Activated CD8-positive, alpha-beta memory T cell treated with anti-CD3 and anti-CD28 coated beads, Interleukin-2, amount 50 U/mL, for 1 hour (primary cell): ENCODE measurements around the gene AHNAK.

ENCODE experiments used
- DNase-seq: peaks from one replicate; pipeline ENCODE4 v3.0.0-alpha.2; 2020; ENCODE audit errors: extremely low read depth

The AHNAK gene

DNA sequence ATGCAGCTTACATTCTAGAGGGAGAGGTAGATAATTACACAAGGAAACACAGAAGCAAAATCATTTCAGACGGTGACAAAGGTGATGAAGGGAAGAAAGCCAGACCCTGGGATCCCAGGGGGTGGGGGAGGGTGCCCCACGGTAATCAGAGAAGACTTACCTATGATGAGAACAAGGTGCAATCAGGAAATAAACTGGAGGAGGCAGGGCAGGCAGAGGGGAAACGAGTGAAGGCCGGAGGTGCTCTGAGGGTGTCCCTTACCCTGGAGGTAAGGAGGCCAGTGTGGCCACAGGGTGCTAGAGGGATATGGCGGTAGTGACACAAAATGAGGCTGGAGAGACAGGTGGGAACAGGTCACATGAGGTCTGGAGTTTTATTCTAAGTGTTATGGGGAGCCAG lies 141.7 kb downstream of the AHNAK start:
- DNase-seq, result no peak

DNA sequence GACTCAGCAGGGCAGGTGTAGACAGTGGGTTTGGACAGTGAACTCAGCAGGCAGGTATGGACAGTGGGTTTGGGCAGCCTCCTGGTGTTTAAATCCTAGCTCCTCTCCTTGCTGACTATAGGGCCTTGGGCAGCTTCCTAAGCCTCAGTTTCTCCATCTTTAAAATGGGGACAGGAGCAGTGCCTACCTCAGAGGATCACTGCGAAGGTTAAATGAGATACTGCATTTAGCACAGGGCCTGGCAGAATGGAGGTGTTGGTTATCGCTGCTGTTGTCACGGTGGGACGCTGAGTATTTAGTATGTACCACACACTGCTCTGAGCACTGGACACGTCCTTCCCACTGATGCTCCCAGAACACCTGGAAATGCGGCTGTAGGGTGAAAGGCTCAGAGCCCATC lies 142.2 kb downstream of the AHNAK start:
- DNase-seq, result no peak

DNA sequence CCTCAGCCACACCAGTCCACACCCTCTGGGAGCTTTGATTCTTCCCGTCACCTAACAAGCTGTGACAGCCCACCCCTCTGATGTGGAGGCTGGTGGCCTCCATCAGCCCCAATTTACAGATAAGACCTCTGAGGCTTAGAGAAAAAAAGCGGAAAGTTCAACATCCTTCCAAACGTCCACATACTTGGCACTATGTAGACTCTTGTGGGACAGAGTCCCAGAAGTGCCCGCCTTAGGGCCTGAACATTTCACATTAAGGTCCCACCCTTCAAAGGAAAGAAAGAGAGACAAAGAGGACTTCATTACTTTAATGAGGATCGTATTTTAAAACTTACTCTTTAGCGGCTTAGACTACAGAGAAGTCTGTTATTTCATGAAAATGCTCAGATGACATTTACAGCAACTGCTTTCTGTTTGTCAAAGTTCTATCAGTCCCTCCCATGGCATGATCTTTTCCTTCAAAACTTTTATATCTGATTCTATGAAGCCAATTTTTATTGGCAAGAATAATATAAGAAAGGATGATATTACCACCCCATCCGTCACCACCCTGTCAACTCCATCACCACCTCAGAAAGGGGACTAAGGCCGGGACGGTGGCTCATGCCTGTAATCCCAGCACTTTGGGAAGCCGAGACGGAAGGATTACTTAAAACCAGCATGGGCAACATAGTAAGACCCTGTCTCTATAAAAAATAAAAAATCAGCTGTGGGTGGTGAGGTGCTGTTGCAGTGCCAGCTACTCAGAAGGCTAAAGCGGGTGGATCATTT lies 143.5 kb downstream of the AHNAK start:
- no peak for DNase-seq

DNA sequence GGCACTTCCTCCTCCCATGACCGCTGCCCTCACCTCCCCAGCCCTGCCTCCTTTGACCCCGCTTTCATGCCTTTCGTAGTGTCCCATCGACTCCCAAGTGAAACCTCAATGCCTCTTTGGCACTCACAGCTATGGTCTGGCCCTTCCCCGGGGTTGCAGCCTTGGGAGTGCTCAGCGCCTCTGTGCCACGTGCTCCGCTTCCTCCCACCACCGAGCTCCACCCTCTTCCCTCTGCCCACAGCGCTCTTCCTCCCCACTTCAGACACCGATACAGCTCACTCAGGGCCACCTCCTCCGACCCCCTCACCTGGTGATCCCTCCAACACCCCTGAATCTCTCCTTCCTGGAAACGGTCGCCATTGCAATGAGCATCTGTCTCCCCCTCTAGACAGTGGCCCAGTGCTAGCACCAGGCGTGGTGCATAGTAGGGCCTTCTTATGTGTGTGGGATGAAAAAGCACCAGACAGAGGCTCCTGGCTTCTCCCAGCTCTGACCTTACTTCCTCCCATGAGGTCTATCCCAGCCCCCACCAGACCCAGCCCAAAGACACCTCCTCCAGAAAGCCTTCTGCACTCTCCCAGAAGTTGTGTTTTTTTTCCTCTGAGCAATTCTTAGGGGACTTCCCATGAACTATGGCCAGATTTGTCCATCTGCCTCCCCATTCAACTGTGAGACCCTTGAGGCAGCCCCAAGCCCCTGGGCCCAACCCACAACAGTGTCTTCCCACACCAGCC lies 144.2 kb downstream of the AHNAK start:
- no peak for DNase-seq

DNA sequence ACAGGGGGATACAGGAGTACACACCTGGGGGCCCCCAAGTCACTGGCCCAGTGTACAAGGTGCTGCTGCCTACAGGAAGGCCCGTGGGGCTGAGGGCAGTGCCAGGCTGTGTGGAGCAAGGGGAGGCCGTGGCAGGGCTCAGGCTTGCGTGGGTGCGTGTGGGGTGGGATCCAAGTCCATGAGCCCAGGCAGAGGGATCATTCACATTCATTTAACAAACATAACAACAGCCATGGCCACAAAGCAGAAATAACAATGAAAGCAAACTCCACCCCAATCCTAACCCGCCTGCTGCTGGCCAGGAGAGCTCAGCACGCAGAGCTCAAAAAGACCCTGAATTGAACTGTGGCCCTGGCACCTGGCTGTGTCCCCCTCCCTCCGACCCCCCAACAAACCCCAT lies 144.8 kb downstream of the AHNAK start:
- DNase-seq, result no peak

DNA sequence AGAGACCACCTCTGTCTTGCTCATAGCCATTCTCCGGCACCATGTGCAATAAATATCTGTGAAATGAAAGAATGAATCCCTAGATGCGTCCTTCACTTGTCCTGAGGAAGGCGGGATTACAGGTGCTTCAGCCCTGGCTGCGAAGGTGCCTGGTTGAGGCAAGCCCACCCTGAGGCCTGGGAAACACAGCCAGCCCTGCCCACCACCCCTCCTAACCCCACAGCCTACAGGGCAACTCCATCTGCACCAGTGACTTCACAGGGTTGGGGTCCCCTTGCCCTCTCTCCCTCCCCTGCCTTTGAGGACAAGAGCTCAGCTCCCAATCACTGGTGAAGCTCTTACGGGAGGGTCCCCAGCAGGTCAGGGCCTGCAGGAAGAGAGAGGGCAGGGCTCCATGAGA lies 145.2 kb downstream of the AHNAK start:
- DNase-seq, result no peak

DNA sequence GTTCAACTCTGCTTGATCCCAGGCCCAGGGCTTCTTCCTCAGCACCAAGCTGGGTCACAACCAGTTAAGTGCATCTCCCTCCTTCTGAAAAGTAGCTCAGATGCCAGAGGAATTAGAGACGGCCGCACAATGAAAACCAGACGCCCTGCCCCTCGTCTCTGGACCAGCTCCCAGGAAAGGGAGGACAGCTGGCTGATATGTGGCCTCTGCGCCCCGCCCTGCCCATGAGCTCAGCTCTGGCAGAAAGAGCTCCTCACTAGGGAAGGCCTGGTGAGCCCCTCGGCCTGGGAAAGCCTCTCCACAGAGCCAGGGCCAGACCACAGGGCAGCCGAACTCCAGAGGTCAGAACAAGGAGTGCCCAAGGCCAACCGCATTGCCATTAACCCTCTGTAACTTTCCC lies 145.8 kb downstream of the AHNAK start:
- no peak for DNase-seq

DNA sequence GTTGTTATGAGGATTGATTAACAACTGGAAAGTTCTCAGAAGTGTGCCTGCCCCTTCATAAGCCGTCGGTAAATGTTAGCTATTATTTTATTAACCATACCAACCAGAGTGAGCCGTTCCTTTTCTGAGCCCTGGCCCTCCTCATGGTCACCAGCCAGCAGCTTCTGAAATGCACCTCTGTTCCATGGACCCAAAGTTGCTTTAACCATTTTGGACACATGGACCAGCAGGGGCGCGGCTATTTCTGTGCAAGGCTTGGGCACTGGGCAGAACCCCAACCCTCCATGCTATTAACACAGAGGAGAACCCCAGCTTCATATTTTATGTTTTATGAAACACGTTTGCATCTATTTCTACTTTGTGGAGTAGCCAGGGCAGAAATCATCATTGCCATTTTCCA lies 146.3 kb downstream of the AHNAK start:
- no peak for DNase-seq

DNA sequence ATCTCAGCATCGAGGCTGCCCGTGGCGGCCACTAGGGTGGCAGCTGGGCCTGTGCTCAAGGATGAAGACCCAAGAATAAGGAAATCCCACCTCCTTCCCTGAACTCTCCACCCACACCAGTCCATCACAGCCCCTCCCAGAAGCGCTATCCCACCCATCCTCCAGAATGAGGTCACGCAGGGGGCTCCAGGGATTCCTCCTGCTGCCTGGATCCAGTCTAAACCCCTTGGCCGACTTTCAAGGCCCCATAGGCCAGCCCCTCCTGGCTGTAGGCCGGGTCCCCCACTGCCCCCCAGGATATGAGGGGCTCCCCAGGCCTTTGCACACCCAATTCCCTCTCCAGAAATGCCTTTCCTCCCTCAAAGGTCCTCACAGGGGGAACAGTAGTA lies 146.7 kb downstream of the AHNAK start:
- no peak for DNase-seq

DNA sequence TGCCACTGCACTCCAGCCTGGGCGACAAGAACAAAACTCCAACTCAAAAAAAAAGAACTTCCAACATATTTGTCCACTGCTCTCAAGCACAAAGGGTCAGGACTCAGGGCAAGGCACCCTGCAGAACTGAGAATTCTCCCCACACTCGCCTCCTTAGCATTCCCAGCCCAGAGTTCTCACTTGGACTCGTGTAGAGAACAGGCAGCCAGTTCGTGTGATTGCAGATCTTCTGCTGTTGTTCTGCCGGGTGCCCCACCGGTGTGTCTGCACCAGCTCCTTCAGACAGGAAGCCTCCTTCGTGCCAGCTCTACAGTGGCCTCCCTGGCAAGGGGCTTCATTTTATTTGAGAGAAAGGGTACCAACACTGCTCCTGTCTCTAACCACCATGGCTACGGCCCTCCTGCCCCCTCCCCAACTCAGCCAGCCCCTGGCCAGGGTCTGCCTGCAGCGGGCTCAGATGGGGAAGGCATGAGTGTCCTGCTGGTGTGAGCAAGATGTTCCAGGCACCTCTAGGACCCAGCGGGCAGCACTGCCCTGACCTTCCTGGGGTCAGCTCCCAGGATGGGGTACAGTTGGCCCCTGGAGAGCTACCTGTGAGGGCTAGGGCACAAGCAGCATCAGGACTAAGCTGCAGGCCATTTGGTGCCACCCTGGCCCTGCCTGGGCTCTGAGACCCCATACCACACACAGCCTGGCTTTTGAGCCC lies 147.3 kb downstream of the AHNAK start:
- no peak for DNase-seq

DNA sequence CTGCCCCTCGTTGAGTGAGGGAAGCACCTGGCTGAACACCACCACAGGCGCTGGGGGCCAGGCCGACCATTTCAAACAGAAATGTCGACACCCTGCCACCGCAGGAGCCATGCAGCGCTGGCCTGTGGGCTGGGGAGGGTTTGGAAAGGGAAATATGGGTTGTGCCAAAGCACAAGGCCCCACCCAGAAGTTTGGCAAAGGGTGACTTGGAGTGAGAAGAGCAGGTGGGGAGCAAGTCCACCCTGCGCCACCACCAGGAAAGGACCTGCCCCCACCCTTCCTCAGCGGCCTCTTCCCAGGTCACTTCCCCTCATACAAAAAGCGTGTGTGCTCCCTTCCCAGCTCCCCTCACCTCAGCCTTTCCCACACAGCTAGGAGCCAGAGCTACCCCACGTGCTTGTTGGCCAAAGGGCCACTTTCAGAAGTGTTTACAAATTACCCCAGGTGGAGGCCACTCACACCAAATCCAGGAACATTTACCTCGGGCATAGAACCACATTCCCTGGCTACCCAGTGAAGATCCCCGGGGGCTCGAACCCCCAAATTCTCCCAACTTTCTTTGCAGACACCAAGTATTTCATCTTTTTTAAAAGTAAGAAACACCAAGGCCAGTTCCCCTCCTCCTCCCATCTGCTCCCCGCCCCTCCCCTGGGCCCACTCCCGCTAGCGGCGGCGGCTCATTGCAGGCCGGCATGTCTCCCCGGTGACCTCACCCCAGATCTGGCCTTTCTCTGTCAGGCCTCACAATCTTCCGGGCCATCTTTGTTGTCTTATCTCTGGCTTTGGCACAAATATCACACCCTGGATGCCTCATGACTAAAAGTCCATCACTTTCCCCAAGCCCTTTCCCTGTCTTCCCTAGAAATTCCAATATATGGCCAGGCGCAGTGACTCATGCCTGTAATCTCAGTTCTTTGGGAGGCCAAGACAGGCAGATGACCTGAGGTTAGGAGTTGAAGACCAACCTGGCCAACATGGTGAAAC lies 148.3 kb downstream of the AHNAK start:
- no peak for DNase-seq

DNA sequence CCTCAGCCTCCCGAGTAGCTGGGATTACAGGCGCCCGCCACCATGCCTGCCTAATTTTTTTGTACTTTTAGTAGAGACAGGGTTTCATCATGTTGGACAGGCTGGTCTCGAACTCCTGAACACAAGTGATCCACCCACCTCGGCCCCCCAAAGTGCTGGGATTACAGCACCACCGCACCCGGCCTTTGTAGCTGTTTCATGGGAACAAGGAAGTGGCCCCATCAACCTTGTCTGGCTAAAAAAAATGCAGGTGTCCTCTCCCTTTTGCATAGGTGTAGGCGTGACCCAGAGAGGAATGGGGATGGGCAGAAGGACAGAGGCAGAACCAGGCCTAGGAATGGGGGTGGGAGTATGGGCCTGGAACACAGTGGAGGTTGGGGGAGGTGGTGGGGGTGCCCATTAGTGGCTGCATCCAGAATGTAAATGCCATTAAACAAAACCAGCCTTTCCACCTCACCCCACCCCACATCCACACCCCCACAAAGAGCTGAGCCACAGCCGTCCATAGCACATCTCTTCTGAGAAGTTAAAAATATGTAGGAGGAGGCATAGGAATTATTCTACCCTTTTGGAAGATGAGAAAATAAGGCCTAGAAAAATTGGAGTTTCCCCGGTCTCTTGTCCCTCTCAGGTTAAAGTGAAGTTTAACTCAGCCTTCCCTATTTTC lies 150.6 kb downstream of the AHNAK start:
- no peak for DNase-seq

DNA sequence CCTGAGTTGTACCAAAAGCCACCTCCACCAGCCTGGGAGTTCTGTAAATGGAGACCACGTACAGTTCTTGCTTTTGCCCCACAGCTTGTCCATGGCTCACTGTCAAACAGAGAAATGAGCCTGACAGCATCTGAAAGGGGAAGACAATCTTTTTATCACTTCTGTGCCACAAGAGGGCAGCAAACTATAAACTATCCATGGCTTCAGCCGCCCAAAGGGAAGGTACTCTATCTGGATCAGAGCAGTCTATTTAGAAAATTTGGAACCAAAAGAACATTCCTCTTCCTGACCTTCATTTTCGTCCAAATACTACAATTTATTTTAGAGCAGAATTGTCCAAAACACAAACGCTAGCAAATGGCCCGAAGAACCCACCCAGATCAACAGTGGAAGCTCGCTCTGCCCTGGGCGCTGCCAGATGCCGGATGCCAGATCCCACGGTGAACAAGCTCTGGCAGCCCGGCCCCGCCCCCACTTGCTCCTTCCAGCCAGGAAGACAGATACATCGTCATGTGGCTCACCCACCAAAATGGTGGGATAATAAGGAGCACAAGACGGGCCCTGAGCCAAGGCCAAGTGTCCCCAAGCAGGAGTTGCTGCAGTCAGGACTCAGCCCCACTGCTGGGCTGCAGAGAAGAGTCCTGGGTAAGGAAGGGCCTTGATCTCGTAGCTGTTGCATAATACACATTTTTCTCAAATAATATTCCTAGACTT lies 151.6 kb downstream of the AHNAK start:
- no peak for DNase-seq

DNA sequence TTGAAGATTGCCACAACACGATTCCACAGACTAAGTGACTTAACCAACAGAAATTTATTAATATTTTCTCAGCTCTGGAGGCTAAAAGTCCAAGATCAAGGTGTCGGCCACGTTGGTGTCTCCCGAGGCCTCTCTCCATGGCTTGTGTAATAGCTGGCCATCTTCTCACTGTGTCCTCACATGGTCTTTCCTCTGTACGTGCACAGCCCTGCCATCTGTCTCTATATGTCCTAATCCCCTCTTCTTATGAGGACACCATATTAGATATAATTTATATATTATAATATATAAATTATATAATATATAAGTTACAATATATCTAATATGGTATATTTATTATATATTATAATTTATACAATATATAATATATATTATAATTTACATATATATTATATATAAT lies 152.9 kb downstream of the AHNAK start:
- DNase-seq, result no peak

DNA sequence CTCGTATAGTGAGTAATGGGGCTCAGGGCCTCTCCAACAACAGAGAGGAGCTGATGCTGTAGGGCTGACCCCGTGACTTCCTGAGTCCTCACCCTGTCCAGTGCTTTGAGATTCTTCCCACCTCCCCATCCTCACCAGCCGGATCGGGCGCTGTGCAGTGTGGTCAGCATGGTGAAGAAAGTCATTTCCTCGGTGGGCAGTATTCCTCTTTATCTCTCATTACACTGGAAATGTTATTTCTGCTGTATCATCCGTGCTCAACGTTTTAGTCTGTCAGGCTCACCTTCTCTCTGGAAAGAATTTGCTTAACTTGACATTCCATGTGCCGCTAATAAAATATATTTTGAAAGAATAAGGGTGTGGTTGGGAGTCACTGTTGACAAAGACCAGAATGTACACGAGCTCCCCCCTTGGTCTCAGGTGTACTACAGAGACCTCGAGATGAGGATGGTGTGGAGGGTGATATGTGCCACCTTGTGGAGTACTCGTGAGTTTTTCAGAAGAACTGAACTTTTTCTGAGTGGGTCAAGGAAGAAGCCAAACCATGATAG lies 153.5 kb downstream of the AHNAK start:
- DNase-seq, result no peak

DNA sequence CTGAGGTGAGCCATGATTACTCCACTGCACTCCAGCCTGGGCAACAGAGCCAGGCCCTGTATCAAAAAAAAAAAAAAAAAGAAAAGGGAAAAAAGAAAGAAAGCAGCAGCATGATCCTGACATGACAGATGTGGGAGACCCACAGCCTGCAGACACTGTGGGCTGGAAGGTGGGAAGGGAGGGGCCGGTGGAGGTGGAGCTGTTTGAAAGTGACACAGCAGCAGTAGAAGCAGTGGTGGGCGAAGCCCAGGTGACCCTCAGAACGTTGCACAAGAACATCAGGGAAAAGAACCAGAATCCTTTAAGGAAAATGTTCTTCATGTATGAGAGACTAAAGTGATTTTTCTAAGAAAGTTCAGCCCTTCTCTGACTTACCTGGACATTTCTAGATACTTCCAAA lies 154.1 kb downstream of the AHNAK start:
- DNase-seq, result no peak

DNA sequence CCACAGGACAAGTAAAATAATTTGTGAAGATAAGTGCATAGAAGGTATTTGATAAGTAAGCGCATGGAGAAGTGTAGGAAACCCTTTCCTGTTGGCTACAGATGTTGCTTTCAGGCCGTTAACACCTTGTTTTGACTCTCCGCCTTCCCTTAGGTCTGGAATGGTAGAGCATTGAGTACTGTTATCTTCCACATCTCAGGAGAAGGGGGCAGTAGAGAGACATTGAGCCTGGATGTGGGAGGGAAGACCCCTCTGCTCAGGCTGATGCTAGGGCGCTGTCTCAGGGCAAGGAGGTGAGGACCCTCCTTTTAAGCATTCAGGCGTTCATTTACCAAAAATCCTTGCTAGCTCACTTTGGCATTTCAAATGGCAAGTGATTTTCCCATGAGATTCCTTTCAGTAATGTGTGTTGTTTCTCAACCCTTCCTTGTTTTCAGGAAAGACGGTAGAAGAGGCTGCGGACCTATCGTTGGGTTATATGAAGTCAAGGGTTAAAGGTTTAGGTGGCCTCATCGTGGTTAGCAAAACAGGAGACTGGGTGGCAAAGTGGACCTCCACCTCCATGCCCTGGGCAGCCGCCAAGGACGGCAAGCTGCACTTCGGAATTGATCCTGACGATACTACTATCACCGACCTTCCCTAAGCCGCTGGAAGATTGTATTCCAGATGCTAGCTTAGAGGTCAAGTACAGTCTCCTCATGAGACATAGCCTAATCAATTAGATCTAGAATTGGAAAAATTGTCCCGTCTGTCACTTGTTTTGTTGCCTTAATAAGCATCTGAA lies 154.8 kb downstream of the AHNAK start:
- no peak for DNase-seq

DNA sequence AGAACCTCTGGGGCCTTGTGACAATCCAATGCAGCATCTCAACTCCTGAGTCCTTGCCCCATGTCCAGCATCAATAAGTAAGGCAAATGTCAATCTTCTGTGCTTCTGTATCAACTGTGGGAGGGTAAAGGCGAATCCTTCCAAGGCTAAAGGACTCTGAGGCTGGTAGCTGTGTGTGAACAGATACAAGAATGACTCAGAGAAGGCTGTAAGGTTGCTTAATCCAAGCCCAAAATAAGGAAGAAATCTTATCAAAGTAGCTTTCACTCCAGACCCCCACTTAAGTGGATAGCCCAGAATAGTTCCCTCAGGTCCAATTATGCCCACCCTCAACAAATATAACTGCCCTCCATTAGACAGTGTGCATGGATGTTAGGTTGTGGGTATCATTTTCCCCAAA lies 155.9 kb downstream of the AHNAK start:
- DNase-seq, result no peak

DNA sequence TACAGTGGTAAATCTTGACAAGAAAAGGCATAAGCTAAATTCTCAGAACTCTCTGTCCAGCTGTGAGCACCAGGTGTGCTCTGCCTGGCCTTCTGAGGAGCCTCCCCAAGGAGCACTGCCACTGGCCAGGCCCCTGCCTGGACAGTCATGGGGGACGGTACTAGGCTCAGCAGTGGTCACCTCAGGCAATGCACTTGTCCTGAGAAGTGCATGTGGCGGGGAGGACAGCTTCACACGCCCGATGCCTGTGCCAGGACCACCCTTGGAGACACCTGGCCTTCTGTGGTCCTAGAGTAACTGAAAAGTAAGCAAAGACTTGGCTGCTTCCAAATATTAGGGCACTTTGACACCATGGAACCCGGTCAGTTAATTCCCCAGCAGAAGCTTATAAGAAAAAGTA lies 156.4 kb downstream of the AHNAK start:
- DNase-seq, result no peak
